ENCODE results near the gene RGS14. TPM values are rescaled to one million over a fixed set of nuclear protein-coding genes. Genes with fewer than 3 reads are reported as not detected.

RGS14 gene
- total and polyA plus RNA-seq, 2 donors (not counting 3 experiments of a cell fraction or from before 2014, with no cell fraction given) = 4.3 to 7.3 TPM

GRCh38 chr5:177392765-177393164 is 35.0 kb downstream of the RGS14 start:
- no peaks in the 10 kb centered on the region for H4K20me1 ChIP-seq (replicated peaks; ENCODE audit: control insufficient read depth, extremely low read depth, insufficient read depth, low read length)
- no peak overlapping the region for H3K4me3 ChIP-seq (replicated peaks in 1 of 3; ENCODE audit: insufficient read depth in 1 of 3, low read depth in 1 of 3, low read length in 3 of 3)
- H3K9me1 ChIP-seq (replicated peaks; ENCODE audit: control insufficient read depth, extremely low read depth, insufficient read depth, low read length) = no peaks in the 10 kb centered on the region
- no peaks in the 10 kb centered on the region for H3K27me3 ChIP-seq (ENCODE audit: control insufficient read depth in 2 of 2, insufficient read depth in 2 of 2, low read length in 2 of 2)
- H3K27ac ChIP-seq (ENCODE audit: insufficient read depth, low read depth, low read length) = no peak overlapping the region
- POLR2A ChIA-PET = no interaction called here
- no peak overlapping the region for H3K4me2 ChIP-seq (ENCODE audit: insufficient read depth, low read length)
- H3K36me3 ChIP-seq (ENCODE audit: control insufficient read depth in 2 of 2, extremely low read depth in 1 of 2, insufficient read depth in 2 of 2, low read length in 2 of 2) = no peaks in the 10 kb centered on the region
- no peaks in the 10 kb centered on the region for H3K79me2 ChIP-seq (ENCODE audit: control insufficient read depth, insufficient read depth, low read length)
- dilution Hi-C loops (cut with MboI; ENCODE audit: extremely low pct_ligation_motif_present, low sequenced_read_pairs) = no loop called here
- no peaks in the 10 kb centered on the region for H3K4me1 ChIP-seq (ENCODE audit: control insufficient read depth, extremely low read depth, insufficient read depth, low read length)
- FAIRE-seq = no peak
- H2AFZ ChIP-seq (ENCODE audit: low read depth, low read length) = no peak overlapping the region
- TF ChIP-seq POLR2AphosphoS5 (IDR thresholded peaks at IDR 0.05; ENCODE audit: insufficient read depth, low read depth, low read length) (no peak), GATA2 (IDR thresholded peaks at IDR 0.05; ENCODE audit: insufficient read depth, insufficient read length, low read depth, low read length) (no peak), EZH2 (IDR thresholded peaks at IDR 0.05; ENCODE audit: borderline replicate concordance, low read depth, low read length, severe bottlenecking) (no peak), POLR2A (IDR thresholded peaks at IDR 0.05; ENCODE audit: low read depth, low read length) (no peak), CTCF (IDR thresholded peaks at IDR 0.05; ENCODE audit: extremely low read depth in 1 of 2, insufficient read depth in 1 of 2, low read depth in 1 of 2, low read length in 2 of 2) (no peak), JUN (IDR thresholded peaks at IDR 0.05; ENCODE audit: borderline replicate concordance, insufficient read depth, insufficient read length, low read depth) (no peak), MAX (IDR thresholded peaks at IDR 0.05; ENCODE audit: insufficient read depth, insufficient read length) (no peak), FOS (IDR thresholded peaks at IDR 0.05; ENCODE audit: borderline replicate concordance, insufficient read depth, low read length) (no peak), MYC (IDR thresholded peaks at IDR 0.05; ENCODE audit: low read depth, low read length) (no peak)
- H3K9me3 ChIP-seq (replicated peaks; ENCODE audit: control insufficient read depth, insufficient read depth, low read length) = no peaks in the 10 kb centered on the region
- DNase-seq (ENCODE audit: low read depth, low spot score) = no peak
- intact Hi-C loops (cut with micrococcal nuclease) = loop anchor here (5.0 kb wide), 1 partner anchor 280 kb away; no protein-coding TSS in a partner anchor
- no peak overlapping the region for H3K9ac ChIP-seq (replicated peaks; ENCODE audit: extremely low read depth, insufficient read depth, low read length)
- BruUV-seq (replicated peaks) = no TSS peak
- CTCF ChIA-PET = interaction anchor here (0.9 to 5.7 kb wide), 6 partner anchors 10 to 109 kb away, joined by 3 to 246 read pairs (median 4); partner anchors contain the start of gene PRR7
